GM13977 (cell line): Measurements from ENCODE around the gene LRFN4.

Experiments used
- DNase-seq: peaks from one replicate; pipeline ENCODE4 v3.0.0; 2012; ENCODE audit warnings: low spot score
- CTCF ChIP-seq: IDR thresholded peaks from 2 replicates; pipeline ENCODE4 v1.5.1; 2012; ENCODE audit warnings: mild to moderate bottlenecking, control low read depth; ENCODE audit not compliant: insufficient read depth; ENCODE audit errors: extremely low read depth, missing control alignments
- in situ Hi-C: fragments of 300-500 bp; cut with MboI; formaldehyde crosslinking; loops from one replicate; pipeline ENCODE4 v1.12.0; 2022; ENCODE audit warnings: low sequenced_read_pairs, low pct_unique_long_range_greater_than_20kb, mixed read lengths, inconsistent platforms; ENCODE audit not compliant: unreplicated experiment

LRFN4 gene

GRCh38 chr11:66848671-66849500, 8.0 kb upstream of the LRFN4 start:
- DNase-seq = no peak
- TF ChIP-seq CTCF = no peak
- in situ Hi-C loops = loop anchor here (25.0 kb wide), 1 partner anchor 287 kb away; the partner anchor contains the start of gene CTSF

- TF ChIP-seq CTCF = no peak
- in situ Hi-C loops = loop anchor here (25.0 kb wide), 1 partner anchor 287 kb away; the partner anchor contains the start of gene CTSF
- no peak for DNase-seq
Measured at GRCh38 chr11:66849501-66850234, 7.2 kb upstream of the LRFN4 start.

GRCh38 chr11:66850235-66850587, 6.7 kb upstream of the LRFN4 start:
- no peak for TF ChIP-seq CTCF
- no peak for DNase-seq
- in situ Hi-C loops = no loop called here

- DNase-seq = no peak
- in situ Hi-C loops = no loop called here
- TF ChIP-seq CTCF = no peak
Measured at GRCh38 chr11:66850588-66851238, 6.2 kb upstream of the LRFN4 start.

GRCh38 chr11:66851239-66851596, 5.6 kb upstream of the LRFN4 start:
- DNase-seq = no peak
- no peak for TF ChIP-seq CTCF
- in situ Hi-C loops = no loop called here

GRCh38 chr11:66851698-66852465, 5.0 kb upstream of the LRFN4 start:
- no peak for DNase-seq
- TF ChIP-seq CTCF = peak; percentile 65
- in situ Hi-C loops = no loop called here
